WTC11 (cell line): Measurements from ENCODE around the gene PRSS23. TPM values are rescaled to one million over a fixed set of nuclear protein-coding genes. Genes with fewer than 3 reads are reported as not detected.

Source experiments
- ATAC-seq: fragments of 200-7000 bp; cut with Tn5 transposase; 2 replicates; pipeline ENCODE4 v1.10.0; 2021; ENCODE audit warnings: mild to moderate bottlenecking, moderate library complexity
- CTCF ChIA-PET: fragments of 300-600 bp; sonication (Branson Sonifier 250); formaldehyde crosslinking; loops from one replicate; lab custom pipeline; 2021; ENCODE audit warnings: antibody characterized with exemption; lab: Charles Lee
- POLR2A ChIA-PET: fragments of 350-600 bp; sonication (Branson Sonifier 250); formaldehyde crosslinking; loops from one replicate; lab custom pipeline; 2021; ENCODE audit warnings: antibody characterized with exemption; lab: Charles Lee
- DNase-seq: peaks from one replicate; pipeline ENCODE4 v3.0.0; 2021; ENCODE audit warnings: low spot score
- H3K27ac Mint-ChIP-seq: 2 replicates; pipeline ENCODE4 v1.8.0; 2021; ENCODE audit warnings: mixed read lengths
- H3K27me3 Mint-ChIP-seq: 2 replicates; pipeline ENCODE4 v1.8.0; 2021; ENCODE audit warnings: low read depth, mild to moderate bottlenecking, moderate library complexity, mixed read lengths
- H3K36me3 Mint-ChIP-seq: 2 replicates; pipeline ENCODE4 v1.8.0; 2021; ENCODE audit warnings: mixed read lengths
- H3K4me1 Mint-ChIP-seq: 2 replicates; pipeline ENCODE4 v1.8.0; 2022; ENCODE audit warnings: mixed read lengths
- H3K4me3 Mint-ChIP-seq: 2 replicates; pipeline ENCODE4 v1.8.0; 2021; ENCODE audit warnings: mild to moderate bottlenecking, moderate library complexity, mixed read lengths
- H3K9me3 Mint-ChIP-seq: 2 replicates; pipeline ENCODE4 v1.8.0; 2021; ENCODE audit warnings: mixed read lengths
- ATF1 ChIP-seq: sonication (generic); formaldehyde crosslinking; IDR thresholded peaks from 2 replicates; pipeline ENCODE4 v1.8.1; 2023; ENCODE audit warnings: mild to moderate bottlenecking, moderate library complexity, missing genetic modification reagents
- CTCF ChIP-seq: fragments of 200-600 bp; IDR thresholded peaks from 2 replicates; pipeline ENCODE4 v1.8.0; 2022; ENCODE audit warnings: antibody characterized with exemption
- E2F5 ChIP-seq: sonication (generic); formaldehyde crosslinking; IDR thresholded peaks from 2 replicates; pipeline ENCODE4 v1.8.1; 2022; ENCODE audit warnings: mild to moderate bottlenecking, moderate library complexity, missing genetic modification reagents
- ELF4 ChIP-seq: sonication (generic); formaldehyde crosslinking; IDR thresholded peaks from 2 replicates; pipeline ENCODE4 v1.8.1; 2022; ENCODE audit warnings: low read depth, mild to moderate bottlenecking, moderate library complexity, missing genetic modification reagents
- EMX1 ChIP-seq: fragments of 250-450 bp; sonication (Bioruptor Pico); IDR thresholded peaks from 2 replicates; pipeline ENCODE4 v1.8.0; 2021; ENCODE audit warnings: mild to moderate bottlenecking
- JAZF1 ChIP-seq: fragments of 250-450 bp; sonication (Bioruptor Pico); IDR thresholded peaks from 2 replicates; pipeline ENCODE4 v1.9.0; 2021; ENCODE audit warnings: moderate library complexity, mild to moderate bottlenecking, inconsistent platforms
- MAX ChIP-seq: sonication (generic); formaldehyde crosslinking; IDR thresholded peaks from 2 replicates; pipeline ENCODE4 v1.8.0; 2022; ENCODE audit warnings: mild to moderate bottlenecking, missing genetic modification reagents
- NR1H2 ChIP-seq: sonication (generic); formaldehyde crosslinking; IDR thresholded peaks from 2 replicates; pipeline ENCODE4 v1.9.0; 2021; ENCODE audit warnings: mild to moderate bottlenecking, moderate library complexity, missing genetic modification reagents
- RORB ChIP-seq: fragments of 250-450 bp; sonication (Bioruptor Pico); IDR thresholded peaks from 2 replicates; pipeline ENCODE4 v1.9.0; 2021; ENCODE audit warnings: mild to moderate bottlenecking
- SMAD3 ChIP-seq: sonication (generic); formaldehyde crosslinking; IDR thresholded peaks from 2 replicates; pipeline ENCODE4 v1.8.0; 2022; ENCODE audit warnings: missing genetic modification reagents, mild to moderate bottlenecking, borderline replicate concordance
- SP1 ChIP-seq: sonication (generic); formaldehyde crosslinking; conservative IDR thresholded peaks from 2 replicates; pipeline ENCODE4 v1.8.1; 2022; ENCODE audit warnings: missing genetic modification reagents
- USF1 ChIP-seq: sonication (generic); formaldehyde crosslinking; IDR thresholded peaks from 2 replicates; pipeline ENCODE4 v1.8.0; 2022; ENCODE audit warnings: mild to moderate bottlenecking, missing genetic modification reagents
- ZNF121 ChIP-seq: sonication (generic); formaldehyde crosslinking; IDR thresholded peaks from 2 replicates; pipeline ENCODE4 v1.8.0; 2023; ENCODE audit warnings: missing genetic modification reagents
- ZNF219 ChIP-seq: sonication (generic); formaldehyde crosslinking; IDR thresholded peaks from 2 replicates; pipeline ENCODE4 v1.8.0; 2023; ENCODE audit warnings: missing genetic modification reagents, mild to moderate bottlenecking, borderline replicate concordance
- ZNF512 ChIP-seq: sonication (generic); formaldehyde crosslinking; IDR thresholded peaks from 2 replicates; pipeline ENCODE4 v1.8.1; 2022; ENCODE audit warnings: missing genetic modification reagents, borderline replicate concordance
- ZNF532 ChIP-seq: fragments of 250-450 bp; sonication (Bioruptor Pico); IDR thresholded peaks from 2 replicates; pipeline ENCODE4 v1.9.0; 2021; ENCODE audit warnings: mild to moderate bottlenecking, borderline replicate concordance
- total RNA-seq: library from RNA; stranded (reverse); gene quantifications from 3 replicates; pipeline ENCODE4 v1.2.3, GENCODE V29; 2021
- TF ChIP-seq, protein P1 (sequence below): sonication (generic); formaldehyde crosslinking; IDR thresholded peaks from 2 replicates; pipeline ENCODE4 v1.8.1; 2022; ENCODE audit warnings: low read depth, missing genetic modification reagents, borderline replicate concordance

Gene PRSS23
- total RNA-seq, 1 experiment from 2014 or later, result 4.2 TPM

GRCh38 chr11:86814775-86815174, 14.4 kb downstream of the PRSS23 start:
- H3K4me1 Mint-ChIP-seq, result peaks cover 18% of the 10 kb centered on the region
- DNase-seq (no peak), ATAC-seq (no peak)
- TF ChIP-seq SMAD3 (CRISPR knock-in tag) (no peak), ELF4 (CRISPR knock-in tag) (no peak), E2F5 (CRISPR knock-in tag) (no peak), SP1 (no peak), MAX (CRISPR knock-in tag) (no peak), ZNF219 (no peak), JAZF1 (no peak), ATF1 (CRISPR knock-in tag) (no peak), CTCF (no peak)
- CTCF ChIA-PET, result no interaction called here
- H3K9me3 Mint-ChIP-seq, result no peaks in the 10 kb centered on the region
- no peak overlapping the region for H3K4me3 Mint-ChIP-seq
- H3K27ac Mint-ChIP-seq, result no peak overlapping the region
- no peaks in the 10 kb centered on the region for H3K36me3 Mint-ChIP-seq
- no peaks in the 10 kb centered on the region; the same call in 1 of the 2 replicates for H3K27me3 Mint-ChIP-seq
- POLR2A ChIA-PET, result no interaction called here

DNA sequence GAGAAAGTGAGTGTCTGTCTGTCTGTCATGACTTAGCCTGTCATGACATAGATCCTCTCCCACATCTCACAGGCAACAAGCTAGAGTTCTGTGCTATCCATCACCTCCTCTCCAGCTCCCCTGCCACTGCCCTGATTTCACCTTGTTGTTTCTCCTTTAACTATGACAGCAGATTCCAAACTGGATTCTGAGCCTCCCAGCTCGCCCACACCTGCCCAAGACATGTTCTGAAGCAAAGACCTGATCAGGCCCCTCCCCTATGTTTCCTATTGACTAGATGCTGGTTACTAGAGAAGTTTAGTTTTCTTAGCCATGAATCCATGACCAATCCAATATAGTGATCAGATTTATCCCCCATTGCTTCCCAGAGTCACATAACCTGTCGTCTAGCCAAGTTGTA, 15.4 kb downstream of the PRSS23 start:
- no peak for TF ChIP-seq NR1H2 (CRISPR knock-in tag)
- no peak for TF ChIP-seq ZNF121 (CRISPR knock-in tag)
- TF ChIP-seq USF1 (CRISPR knock-in tag), result no peak
- TF ChIP-seq ZNF512 (CRISPR knock-in tag), result no peak
- TF ChIP-seq, protein P1, sequence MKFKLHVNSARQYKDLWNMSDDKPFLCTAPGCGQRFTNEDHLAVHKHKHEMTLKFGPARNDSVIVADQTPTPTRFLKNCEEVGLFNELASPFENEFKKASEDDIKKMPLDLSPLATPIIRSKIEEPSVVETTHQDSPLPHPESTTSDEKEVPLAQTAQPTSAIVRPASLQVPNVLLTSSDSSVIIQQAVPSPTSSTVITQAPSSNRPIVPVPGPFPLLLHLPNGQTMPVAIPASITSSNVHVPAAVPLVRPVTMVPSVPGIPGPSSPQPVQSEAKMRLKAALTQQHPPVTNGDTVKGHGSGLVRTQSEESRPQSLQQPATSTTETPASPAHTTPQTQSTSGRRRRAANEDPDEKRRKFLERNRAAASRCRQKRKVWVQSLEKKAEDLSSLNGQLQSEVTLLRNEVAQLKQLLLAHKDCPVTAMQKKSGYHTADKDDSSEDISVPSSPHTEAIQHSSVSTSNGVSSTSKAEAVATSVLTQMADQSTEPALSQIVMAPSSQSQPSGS, result no peak
- TF ChIP-seq RORB (CRISPR knock-in tag), result no peak
- Mint-ChIP-seq H3K27me3 (no peaks in the 10 kb centered on the region; the same call in 1 of the 2 replicates), H3K9me3 (no peaks in the 10 kb centered on the region), H3K4me1 (peaks cover 18% of the 10 kb centered on the region), H3K27ac (no peak overlapping the region), H3K36me3 (no peaks in the 10 kb centered on the region), H3K4me3 (no peak overlapping the region)
- ATAC-seq (no peak), DNase-seq (no peak)
- ChIA-PET CTCF (no interaction called here), POLR2A (no interaction called here)

DNA sequence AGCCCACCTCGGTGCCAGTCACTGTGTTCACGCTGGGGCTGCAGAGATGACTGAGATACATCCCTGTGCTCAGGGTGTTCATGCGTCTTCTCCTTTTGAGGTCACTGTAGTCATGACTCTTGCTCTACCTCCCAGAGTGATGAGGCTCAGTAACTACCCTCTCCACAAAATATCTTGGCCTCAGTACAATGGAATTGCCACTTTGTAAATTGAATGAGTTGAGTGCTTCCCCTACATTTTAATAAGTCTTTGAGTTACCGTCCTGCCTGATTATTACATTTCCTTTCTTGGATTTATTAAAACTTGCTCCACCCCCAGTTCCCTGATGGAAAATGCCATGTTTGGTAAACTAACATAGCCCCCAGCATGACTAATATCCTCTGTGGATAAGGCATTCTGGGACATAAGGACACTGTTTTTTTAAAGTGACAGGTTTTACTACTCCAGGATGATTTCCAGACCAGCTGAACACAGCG, 15.9 kb downstream of the PRSS23 start:
- ChIA-PET CTCF (no interaction called here), POLR2A (no interaction called here)
- Mint-ChIP-seq H3K27ac (no peak overlapping the region), H3K9me3 (no peaks in the 10 kb centered on the region), H3K4me1 (peaks cover 14% of the 10 kb centered on the region), H3K36me3 (no peaks in the 10 kb centered on the region), H3K4me3 (no peak overlapping the region), H3K27me3 (no peaks in the 10 kb centered on the region; the same call in 1 of the 2 replicates)
- no peak for TF ChIP-seq ZNF532 (CRISPR knock-in tag)
- TF ChIP-seq ELF4 (CRISPR knock-in tag), result no peak
- TF ChIP-seq USF1 (CRISPR knock-in tag), result no peak
- TF ChIP-seq EMX1 (CRISPR knock-in tag), result no peak
- DNase-seq (no peak), ATAC-seq (no peak)
